Small intestine (tissue), 7 donors: Measurements from ENCODE around the gene DHTKD1. TPM values are rescaled to one million over a fixed set of nuclear protein-coding genes. Genes with fewer than 3 reads are reported as not detected.
"Not testable (repeated sequence)": the region's sequence is repeated elsewhere in the genome, so short reads cannot be mapped to it uniquely, and the experiment has no call there.

Source experiments
- DNase-seq, 2 donors: peaks; one replicate each; pipeline versions ENCODE4 v3.0.0 to v3.0.0-alpha.2; 2013
- FAIRE-seq: peaks from 2 replicates; lab custom pipeline; 2012; peaks lifted over from hg19 to GRCh38; lab: Jason Lieb, UNC
- H3K27ac ChIP-seq, 3 donors: one replicate each; pipeline ENCODE4 v1.5.1; 2013; ENCODE audit warnings: low read length in 2 of 3, mild to moderate bottlenecking in 2 of 3, control low read depth in 1 of 3, inconsistent platforms in 1 of 3, low read depth in 1 of 3, moderate library complexity in 1 of 3
- H3K27me3 ChIP-seq, 3 donors: one replicate each; pipeline ENCODE4 v1.6.1; 2013; ENCODE audit warnings: low read length in 3 of 3, inconsistent platforms in 1 of 3; ENCODE audit not compliant: control insufficient read depth in 3 of 3, insufficient read depth in 3 of 3
- H3K36me3 ChIP-seq, 3 donors: one replicate each; pipeline ENCODE4 v1.6.1; 2013; ENCODE audit warnings: low read length in 3 of 3, inconsistent platforms in 1 of 3, low read depth in 1 of 3, mild to moderate bottlenecking in 1 of 3, moderate library complexity in 1 of 3; ENCODE audit not compliant: control insufficient read depth in 3 of 3, insufficient read depth in 2 of 3
- H3K4me1 ChIP-seq, 3 donors: one replicate each; pipeline ENCODE4 v1.6.1; 2013; ENCODE audit warnings: low read length in 2 of 3, inconsistent platforms in 1 of 3, low read depth in 1 of 3, mild to moderate bottlenecking in 1 of 3, moderate library complexity in 1 of 3; ENCODE audit not compliant: control insufficient read depth in 3 of 3, insufficient read depth in 2 of 3
- H3K4me3 ChIP-seq, 3 donors: one replicate each; pipeline ENCODE4 v1.5.1; 2013; ENCODE audit warnings: low read length in 3 of 3, control low read depth in 1 of 3, inconsistent platforms in 1 of 3, low read depth in 1 of 3, mild to moderate bottlenecking in 1 of 3, moderate library complexity in 1 of 3
- H3K9me3 ChIP-seq, 2 donors: one replicate each; pipeline ENCODE4 v1.6.1; 2013; ENCODE audit warnings: low read depth in 1 of 2, low read length in 1 of 2; ENCODE audit not compliant: control insufficient read depth in 2 of 2, insufficient read depth in 1 of 2
- WGBS, 3 donors: extraction: QIAGEN DNeasy Blood & Tissue Kit; methylation state at CpG; one replicate each; pipeline ENCODE4 v1.1.7; 2013; 5-methylcytosine and 5-hydroxymethylcytosine counted together
- polyA plus RNA-seq, 4 donors: library from polyadenylated mRNA; stranded (reverse) in 3 of 4; unstranded in 1 of 4; fragments of 200-250 nt in 3 of 4; fragments of 120-200 nt in 1 of 4; gene quantifications; one replicate each; pipeline versions ENCODE4 v1.2.1 to v1.2.3, GENCODE V29; 2013
- donor health status: healthy with polysubstance abuse.
- donor health status: control.
- donor health status: control.
- donor health status: Bipolar disorder and iron deficiency.
- donor health status: healthy.

Gene DHTKD1
- polyA plus RNA-seq, 4 donors: 5.9 to 12.1 (median 9.5) TPM

DNA sequence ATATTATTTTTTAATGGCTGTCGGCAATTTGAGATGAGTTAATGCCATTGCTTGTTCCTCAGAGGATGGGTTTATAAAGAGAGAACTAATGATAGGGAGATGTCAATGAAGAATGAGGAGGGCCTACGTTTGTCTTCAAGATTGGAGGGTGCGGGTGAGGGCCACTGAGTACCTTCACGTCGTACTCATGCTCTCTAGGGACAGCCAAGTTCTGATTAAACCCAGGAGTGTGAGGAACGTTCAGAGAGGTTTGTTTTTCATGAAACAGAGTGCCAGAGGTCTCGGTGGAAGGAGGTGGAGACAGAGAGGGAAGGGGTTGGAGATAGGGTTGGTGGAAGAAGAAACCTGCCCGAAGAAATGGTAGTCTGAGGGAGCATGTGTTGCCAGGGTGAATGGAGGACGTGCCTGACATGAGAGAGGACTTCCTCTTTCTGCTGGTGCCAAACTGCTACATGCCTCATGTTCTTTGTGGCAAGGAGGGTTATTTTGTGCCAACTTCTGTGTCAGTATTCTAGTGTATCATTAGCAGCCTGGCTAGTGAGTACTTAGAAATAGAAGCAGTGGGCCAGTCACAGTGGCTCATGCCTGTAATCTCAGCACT lies 8.9 kb downstream of the DHTKD1 start:
- 75 to 85% (median 80%) methylated on average over 9 of the region's 9 CpGs for WGBS, 3 donors
- DNase-seq: no peak
- Histone ChIP-seq H3K27ac (no peak overlapping the region), H3K9me3 (no peaks in the 10 kb centered on the region), H3K36me3 (peaks cover 0 to 19% (median 0%) of the 10 kb centered on the region in 3 donors), H3K4me1 (no peaks in the 10 kb centered on the region), H3K4me3 (no peak overlapping the region), H3K27me3 (no peaks in the 10 kb centered on the region)
- FAIRE-seq: no peak

DNA sequence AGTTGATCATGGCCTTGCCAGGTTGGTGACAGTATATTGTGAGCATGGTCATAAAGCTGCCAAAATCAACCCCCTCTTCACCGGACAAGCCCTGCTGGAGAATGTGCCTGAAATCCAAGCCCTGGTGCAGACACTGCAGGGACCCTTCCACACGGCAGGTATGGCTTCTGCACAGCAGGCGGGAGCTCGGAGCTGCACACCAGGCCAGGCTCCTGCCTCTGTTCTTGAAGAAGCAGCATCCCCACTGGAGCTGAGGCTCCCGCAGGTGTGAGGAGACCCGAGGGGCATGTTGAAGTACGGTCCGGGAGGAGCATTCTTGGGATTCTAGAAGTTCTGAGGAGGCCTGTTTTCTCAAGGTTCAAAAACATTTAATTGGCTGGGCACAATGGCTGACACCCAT lies 12.7 kb downstream of the DHTKD1 start:
- no peak overlapping the region for H3K27ac ChIP-seq
- peaks cover 0 to 31% (median 3%) of the 10 kb centered on the region in 3 donors for H3K36me3 ChIP-seq
- 87 to 96% (median 93%) methylated on average over 8 of the region's 8 CpGs for WGBS, 3 donors
- no peaks in the 10 kb centered on the region for H3K27me3 ChIP-seq
- FAIRE-seq (no peak), DNase-seq (no peak)
- H3K4me1 ChIP-seq: no peaks in the 10 kb centered on the region
- H3K4me3 ChIP-seq: no peak overlapping the region
- H3K9me3 ChIP-seq: no peaks in the 10 kb centered on the region

DNA sequence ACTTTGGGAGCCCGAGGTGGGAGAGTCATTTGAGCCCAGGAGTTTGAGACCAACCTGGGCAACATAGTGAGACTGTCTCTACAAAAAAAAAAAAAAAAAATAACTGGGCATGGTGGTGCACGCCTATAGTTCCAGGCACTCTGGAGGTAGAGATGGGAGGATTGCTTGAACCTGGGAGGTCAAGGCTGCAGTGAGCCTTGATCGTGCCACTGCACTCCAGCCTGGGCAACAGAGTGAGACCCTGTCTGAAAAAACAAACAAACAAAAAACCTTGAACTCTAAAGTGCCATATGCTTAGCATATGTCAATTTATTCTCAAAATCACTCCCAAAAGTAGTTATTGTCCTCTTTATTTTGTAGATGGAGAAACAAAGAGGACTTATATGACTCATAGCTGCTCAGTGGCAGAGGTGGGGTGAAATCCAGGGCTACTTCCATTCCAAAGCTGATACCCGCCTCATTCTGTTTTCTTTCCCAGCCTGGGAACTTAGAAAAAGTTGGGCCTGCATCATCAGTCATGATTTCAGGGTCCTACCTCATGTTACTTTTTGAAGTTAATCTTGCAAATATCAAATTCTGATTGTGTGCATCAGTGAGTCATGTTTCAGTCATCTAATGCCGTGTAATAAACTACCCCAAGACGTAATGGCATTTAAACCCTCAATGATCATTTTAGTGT lies 13.3 kb downstream of the DHTKD1 start:
- H3K27me3 ChIP-seq: no peaks in the 10 kb centered on the region
- DNase-seq (no peak), FAIRE-seq (no peak)
- H3K4me3 ChIP-seq: no peak overlapping the region
- 76 to 86% (median 85%) methylated on average over 6 of the region's 6 CpGs for WGBS, 3 donors
- no peak overlapping the region for H3K27ac ChIP-seq
- no peaks in the 10 kb centered on the region for H3K9me3 ChIP-seq
- H3K4me1 ChIP-seq: no peaks in the 10 kb centered on the region
- peaks cover under 1 to 36% (median 3%) of the 10 kb centered on the region in 3 donors for H3K36me3 ChIP-seq

- H3K36me3 ChIP-seq: peaks cover 5 to 55% (median 7%) of the 10 kb centered on the region in 3 donors
- no peaks in the 10 kb centered on the region for H3K27me3 ChIP-seq
- no peak for FAIRE-seq
- DNase-seq: no peak
- H3K4me3 ChIP-seq: no peak overlapping the region
- H3K4me1 ChIP-seq: no peaks in the 10 kb centered on the region
- H3K27ac ChIP-seq: no peak overlapping the region
- 94 to 95% (median 95%) methylated on average over 14 of the region's 14 CpGs for WGBS, 3 donors
- H3K9me3 ChIP-seq: no peaks in the 10 kb centered on the region
Observed at GRCh38 chr10:12088919-12089318, 20.2 kb downstream of the DHTKD1 start.

- WGBS, 3 donors: 95 to 98% (median 98%) methylated on average over 4 of the region's 4 CpGs
- DNase-seq (no peak), FAIRE-seq (no peak)
- Histone ChIP-seq H3K4me1 (no peaks in the 10 kb centered on the region), H3K4me3 (no peak overlapping the region), H3K27ac (no peak overlapping the region), H3K9me3 (no peaks in the 10 kb centered on the region), H3K27me3 (no peaks in the 10 kb centered on the region), H3K36me3 (peaks cover 4 to 50% (median 7%) of the 10 kb centered on the region in 3 donors)
Observed at GRCh38 chr10:12091421-12091820, 22.7 kb downstream of the DHTKD1 start.

GRCh38 chr10:12097361-12097760 lies 28.6 kb downstream of the DHTKD1 start:
- not testable (repeated sequence) for H3K4me1 ChIP-seq, FAIRE-seq, H3K27me3 ChIP-seq, H3K9me3 ChIP-seq, DNase-seq, H3K4me3 ChIP-seq, H3K27ac ChIP-seq
- peaks cover 2 to 39% (median 5%) of the 10 kb centered on the region in 3 donors for H3K36me3 ChIP-seq
- WGBS, 3 donors: 70 to 92% (median 80%) methylated on average over 9 of the region's 9 CpGs

GRCh38 chr10:12097791-12098190 lies 29.0 kb downstream of the DHTKD1 start:
- 22 to 70% (median 46%) methylated on average over 5 of the region's 5 CpGs for WGBS, 3 donors
- DNase-seq (peak in 1 of 2 donors; percentile 24), FAIRE-seq (no peak)
- Histone ChIP-seq H3K4me1 (no peaks in the 10 kb centered on the region), H3K27me3 (no peaks in the 10 kb centered on the region), H3K36me3 (peaks cover 2 to 42% (median 5%) of the 10 kb centered on the region in 3 donors), H3K4me3 (no peak overlapping the region), H3K9me3 (no peaks in the 10 kb centered on the region), H3K27ac (no peak overlapping the region)

GRCh38 chr10:12098966-12099365 lies 30.2 kb downstream of the DHTKD1 start:
- Histone ChIP-seq H3K9me3 (no peaks in the 10 kb centered on the region), H3K4me1 (no peaks in the 10 kb centered on the region), H3K27me3 (no peaks in the 10 kb centered on the region), H3K27ac (no peak overlapping the region), H3K4me3 (no peak overlapping the region), H3K36me3 (peaks cover 2 to 42% (median 10%) of the 10 kb centered on the region in 3 donors)
- DNase-seq (no peak), FAIRE-seq (no peak)
- 92 to 98% (median 95%) methylated on average over 4 of the region's 4 CpGs for WGBS, 3 donors
